A549 (cell line): ENCODE measurements around the gene BRAF.

Experiments used
- BCL3 ChIP-seq: fragments of >200 bp; sonication (Bioruptor Twin); formaldehyde crosslinking; IDR thresholded peaks from 3 replicates; pipeline ENCODE4 v1.6.1; 2016
- CEBPB ChIP-seq, 2 experiments: fragments of >200 bp in 1 of 2; sonication (Bioruptor Twin) in 1 of 2; formaldehyde crosslinking in 1 of 2; IDR thresholded peaks; 2 replicates each; pipeline ENCODE4 v1.6.1; 2012 to 2016
- CTCF ChIP-seq: fragments of >200 bp; sonication (Bioruptor Twin); formaldehyde crosslinking; IDR thresholded peaks from 3 replicates; pipeline ENCODE4 v1.5.1; 2016
- JUNB ChIP-seq: fragments of >200 bp; sonication (Bioruptor Twin); formaldehyde crosslinking; IDR thresholded peaks from 2 replicates; pipeline ENCODE4 v1.6.1; 2016
- MAX ChIP-seq: IDR thresholded peaks from 2 replicates; pipeline ENCODE4 v1.6.1; 2012
- POLR2A ChIP-seq: IDR thresholded peaks from 2 replicates; pipeline ENCODE4 v1.6.1; 2012; ENCODE audit warnings: mild to moderate bottlenecking, low read length
- RAD21 ChIP-seq, 2 experiments: fragments of >200 bp in 1 of 2; sonication (Bioruptor Twin) in 1 of 2; formaldehyde crosslinking in 1 of 2; IDR thresholded peaks in 1 of 2; conservative IDR thresholded peaks in 1 of 2; 2 replicates in 1 of 2; 3 replicates in 1 of 2; pipeline ENCODE4 v1.6.1; 2012 to 2018; ENCODE audit warnings: inconsistent platforms in 1 of 2
- RCOR1 ChIP-seq: fragments of 150-350 bp; IDR thresholded peaks from 2 replicates; pipeline ENCODE4 v1.6.1; 2014; ENCODE audit warnings: antibody characterized with exemption, low read length, low read depth
- SMC3 ChIP-seq: fragments of >200 bp; sonication (Bioruptor Twin); formaldehyde crosslinking; IDR thresholded peaks from 3 replicates; pipeline ENCODE4 v1.6.1; 2018; ENCODE audit warnings: inconsistent platforms
- USF2 ChIP-seq: fragments of 450-650 bp; IDR thresholded peaks from 2 replicates; pipeline ENCODE4 v1.6.1; 2014; ENCODE audit warnings: antibody characterized with exemption

- TF ChIP-seq RAD21 (conservative IDR thresholded peaks at IDR 0.05 in 1 of 2, IDR thresholded peaks at IDR 0.05 in 1 of 2) (no peak), RCOR1 (no peak), CEBPB (IDR thresholded peaks at IDR 0.05) (no peak), USF2 (no peak), CTCF (no peak), BCL3 (no peak), JUNB (no peak), SMC3 (no peak), POLR2A (no peak), MAX (no peak)
Measured at GRCh38 chr7:140677496-140677895, 247.2 kb downstream of the BRAF start.
